Measurements from ENCODE around the gene IST1.

Gene IST1

DNA sequence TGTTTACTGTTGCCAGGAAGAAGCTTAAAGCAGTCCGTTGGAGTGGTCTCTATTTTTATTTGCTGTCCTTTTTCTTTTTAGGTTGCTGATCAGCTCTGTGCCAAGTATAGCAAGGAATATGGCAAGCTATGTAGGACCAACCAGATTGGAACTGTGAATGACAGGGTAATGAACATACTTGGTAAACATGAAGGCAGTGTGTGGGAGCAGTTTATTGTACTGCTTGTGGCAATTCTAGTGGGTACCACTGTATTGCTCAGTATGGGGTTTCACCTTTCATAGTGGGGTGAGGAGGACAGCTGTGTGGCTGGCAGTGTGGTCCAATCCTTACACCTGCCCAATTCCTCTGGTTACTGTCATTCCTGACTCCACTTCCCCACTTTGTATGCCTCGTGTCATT is 25.3 kb downstream of the IST1 start:
- Histone ChIP-seq H3K9ac (ENCODE audit: low read length) (no peak overlapping the region), H3K9me3 (ENCODE audit: control insufficient read depth, low read length) (peaks cover 6% of the 10 kb centered on the region), H3K4me3 (ENCODE audit: low read length) (no peak overlapping the region), H3K27me3 (replicated peaks; ENCODE audit: control insufficient read depth, insufficient read depth, low read length) (no peaks in the 10 kb centered on the region), H3K4me1 (ENCODE audit: control insufficient read depth, insufficient read depth, low read length) (peaks cover 50% of the 10 kb centered on the region), H3K36me3 (ENCODE audit: control insufficient read depth, insufficient read depth, low read length, severe bottlenecking) (peaks cover 91% of the 10 kb centered on the region)
- no peak for DNase-seq (ENCODE audit: low read depth)

DNA sequence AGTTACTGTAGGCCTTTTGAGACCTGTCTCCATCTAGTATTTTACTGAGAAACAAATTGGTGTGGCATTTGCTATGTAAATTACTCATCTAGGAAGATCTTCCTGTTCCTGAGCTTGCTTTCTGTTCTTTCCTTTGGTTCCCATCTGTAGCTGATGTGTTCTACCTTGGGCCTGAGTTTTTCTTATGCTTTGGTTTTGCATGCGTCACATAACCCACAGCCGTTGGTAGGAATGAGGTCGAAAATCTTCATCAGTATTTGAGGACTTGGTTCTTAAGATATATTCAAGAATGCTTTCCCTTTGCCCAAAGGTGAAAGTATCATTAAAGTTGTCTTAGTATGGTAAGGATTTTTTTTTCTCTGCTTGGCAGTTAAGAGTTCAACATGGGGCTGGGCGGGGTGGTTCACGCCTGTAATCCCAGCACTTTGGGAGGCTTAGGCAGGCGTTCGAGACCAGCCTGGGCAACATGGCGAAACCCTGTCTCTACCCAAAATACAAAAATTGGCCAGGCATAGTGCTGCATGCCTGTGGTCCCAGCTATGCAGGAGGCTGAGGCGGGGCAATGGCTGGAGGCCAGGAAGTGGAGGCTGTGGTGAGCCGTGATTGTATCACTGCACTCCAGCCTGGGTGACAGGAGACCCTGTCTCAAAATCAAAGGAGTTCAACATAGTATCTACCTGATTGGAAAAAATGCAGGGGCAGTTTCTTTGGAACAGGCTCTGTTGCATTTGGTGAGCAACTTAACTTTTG is 28.8 kb downstream of the IST1 start:
- Histone ChIP-seq H3K36me3 (ENCODE audit: control insufficient read depth, insufficient read depth, low read length, severe bottlenecking) (peaks cover 91% of the 10 kb centered on the region), H3K9me3 (ENCODE audit: control insufficient read depth, low read length) (peaks cover 6% of the 10 kb centered on the region), H3K9ac (ENCODE audit: low read length) (no peak overlapping the region), H3K4me3 (ENCODE audit: low read length) (no peak overlapping the region), H3K27me3 (replicated peaks; ENCODE audit: control insufficient read depth, insufficient read depth, low read length) (no peaks in the 10 kb centered on the region), H3K4me1 (ENCODE audit: control insufficient read depth, insufficient read depth, low read length) (peaks cover 44% of the 10 kb centered on the region)
- DNase-seq (ENCODE audit: low read depth): peak; percentile 27

DNA sequence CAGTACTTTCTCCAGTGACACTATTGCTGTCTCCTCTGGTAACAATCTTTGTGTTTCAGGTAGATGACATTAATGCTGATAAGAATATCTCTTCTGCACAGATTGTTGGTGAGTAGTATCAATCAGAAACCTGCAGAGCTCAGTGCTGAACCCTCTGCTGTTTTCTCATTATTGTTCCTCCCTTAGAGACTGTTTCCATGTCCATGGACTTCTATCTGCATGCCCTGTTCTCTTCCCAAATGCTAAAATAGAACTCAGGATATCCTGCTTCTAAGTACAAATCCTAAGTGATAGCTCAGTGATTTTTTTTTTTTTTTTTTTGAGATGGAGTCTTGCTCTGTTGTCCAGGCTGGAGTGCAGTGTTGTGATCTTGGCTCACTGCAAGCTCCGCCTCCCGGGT is 29.4 kb downstream of the IST1 start:
- H3K36me3 ChIP-seq (ENCODE audit: control insufficient read depth, insufficient read depth, low read length, severe bottlenecking): peaks cover 85% of the 10 kb centered on the region
- H3K27me3 ChIP-seq (replicated peaks; ENCODE audit: control insufficient read depth, insufficient read depth, low read length): no peaks in the 10 kb centered on the region
- H3K4me3 ChIP-seq (ENCODE audit: low read length): no peak overlapping the region

DNA sequence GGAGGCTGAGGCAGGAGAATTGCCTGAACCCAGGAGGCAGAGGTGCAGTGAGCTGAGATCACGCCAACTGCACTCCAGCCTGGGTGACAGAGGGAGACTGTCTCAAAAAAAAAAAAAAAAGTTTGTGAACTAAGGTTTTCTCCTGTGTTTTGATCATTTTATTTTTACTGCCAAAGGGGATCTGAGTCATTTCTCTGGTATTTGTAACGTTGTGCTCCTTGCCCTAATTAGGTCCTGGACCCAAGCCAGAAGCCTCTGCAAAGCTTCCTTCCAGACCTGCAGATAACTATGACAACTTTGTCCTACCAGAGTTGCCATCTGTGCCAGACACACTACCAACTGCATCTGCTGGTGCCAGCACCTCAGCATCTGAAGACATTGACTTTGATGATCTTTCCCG is 32.1 kb downstream of the IST1 start:
- peak overlapping the region; percentile 64 for H3K9ac ChIP-seq (ENCODE audit: low read length)

More for the DNA sequence above, 29.4 kb downstream of the IST1 start:
- no peak overlapping the region for H3K9ac ChIP-seq (ENCODE audit: low read length)
- H3K9me3 ChIP-seq (ENCODE audit: control insufficient read depth, low read length): peaks cover 3% of the 10 kb centered on the region
- DNase-seq (ENCODE audit: low read depth): no peak
- peaks cover 45% of the 10 kb centered on the region for H3K4me1 ChIP-seq (ENCODE audit: control insufficient read depth, insufficient read depth, low read length)

DNA sequence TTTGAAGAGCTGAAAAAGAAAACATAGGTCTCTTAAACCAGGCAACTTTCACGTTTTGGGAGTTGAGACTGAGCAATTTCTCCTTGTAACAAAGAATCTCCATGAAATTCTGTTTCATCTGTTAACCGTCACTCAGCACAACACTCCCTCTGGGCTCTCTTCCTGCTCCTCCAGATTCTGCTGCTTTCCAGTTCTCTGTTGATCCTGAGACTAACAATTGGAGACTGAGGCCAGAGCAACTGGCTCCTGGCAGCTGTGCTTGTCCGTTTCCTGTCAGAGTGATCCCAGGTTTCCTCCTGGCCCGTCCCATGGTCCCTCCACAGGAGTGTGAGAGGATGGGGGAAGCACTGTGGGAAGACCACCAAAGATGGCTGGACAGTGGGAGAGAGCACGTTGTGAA is 32.5 kb downstream of the IST1 start:
- no peak for DNase-seq (ENCODE audit: low read depth)
- H3K36me3 ChIP-seq (ENCODE audit: control insufficient read depth, insufficient read depth, low read length, severe bottlenecking): peaks cover 79% of the 10 kb centered on the region
- peaks cover 48% of the 10 kb centered on the region for H3K4me1 ChIP-seq (ENCODE audit: control insufficient read depth, insufficient read depth, low read length)

More for the DNA sequence above, 32.1 kb downstream of the IST1 start:
- peaks cover 48% of the 10 kb centered on the region for H3K4me1 ChIP-seq (ENCODE audit: control insufficient read depth, insufficient read depth, low read length)
- peak overlapping the region; percentile 32 for H3K4me3 ChIP-seq (ENCODE audit: low read length)
- peaks cover 79% of the 10 kb centered on the region for H3K36me3 ChIP-seq (ENCODE audit: control insufficient read depth, insufficient read depth, low read length, severe bottlenecking)
- H3K27me3 ChIP-seq (replicated peaks; ENCODE audit: control insufficient read depth, insufficient read depth, low read length): no peaks in the 10 kb centered on the region
- no peaks in the 10 kb centered on the region for H3K9me3 ChIP-seq (ENCODE audit: control insufficient read depth, low read length)
- DNase-seq (ENCODE audit: low read depth): peak; percentile 88

DNA sequence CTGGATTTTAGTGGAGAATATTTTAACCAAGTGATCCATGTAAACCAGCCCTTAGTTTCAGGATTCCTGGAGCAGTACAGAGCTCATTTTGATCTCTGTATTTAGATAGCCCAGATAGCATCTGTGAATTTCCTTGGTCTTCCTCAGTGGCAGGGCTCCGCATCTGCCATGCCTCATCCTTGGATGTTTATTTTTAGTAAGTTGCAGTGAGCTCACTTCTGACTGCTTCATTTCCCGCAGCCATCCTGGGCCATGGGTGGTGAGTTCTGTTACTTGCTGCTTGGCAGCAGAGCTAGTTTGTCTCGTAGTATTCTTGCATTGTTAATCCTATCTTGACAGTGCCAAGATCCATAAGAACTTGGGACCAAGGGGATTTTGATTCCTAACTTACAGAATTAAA is 33.7 kb downstream of the IST1 start:
- Histone ChIP-seq H3K9me3 (ENCODE audit: control insufficient read depth, low read length) (no peaks in the 10 kb centered on the region), H3K4me3 (ENCODE audit: low read length) (peak overlapping the region; percentile 29), H3K4me1 (ENCODE audit: control insufficient read depth, insufficient read depth, low read length) (peaks cover 46% of the 10 kb centered on the region), H3K27me3 (replicated peaks; ENCODE audit: control insufficient read depth, insufficient read depth, low read length) (no peaks in the 10 kb centered on the region), H3K36me3 (ENCODE audit: control insufficient read depth, insufficient read depth, low read length, severe bottlenecking) (peaks cover 79% of the 10 kb centered on the region), H3K9ac (ENCODE audit: low read length) (no peak overlapping the region)
- DNase-seq (ENCODE audit: low read depth): peak; percentile 72

More for the DNA sequence above, 32.5 kb downstream of the IST1 start:
- Histone ChIP-seq H3K27me3 (replicated peaks; ENCODE audit: control insufficient read depth, insufficient read depth, low read length) (no peaks in the 10 kb centered on the region), H3K4me3 (ENCODE audit: low read length) (no peak overlapping the region), H3K9ac (ENCODE audit: low read length) (peak overlapping the region; percentile 64), H3K9me3 (ENCODE audit: control insufficient read depth, low read length) (no peaks in the 10 kb centered on the region)

DNA sequence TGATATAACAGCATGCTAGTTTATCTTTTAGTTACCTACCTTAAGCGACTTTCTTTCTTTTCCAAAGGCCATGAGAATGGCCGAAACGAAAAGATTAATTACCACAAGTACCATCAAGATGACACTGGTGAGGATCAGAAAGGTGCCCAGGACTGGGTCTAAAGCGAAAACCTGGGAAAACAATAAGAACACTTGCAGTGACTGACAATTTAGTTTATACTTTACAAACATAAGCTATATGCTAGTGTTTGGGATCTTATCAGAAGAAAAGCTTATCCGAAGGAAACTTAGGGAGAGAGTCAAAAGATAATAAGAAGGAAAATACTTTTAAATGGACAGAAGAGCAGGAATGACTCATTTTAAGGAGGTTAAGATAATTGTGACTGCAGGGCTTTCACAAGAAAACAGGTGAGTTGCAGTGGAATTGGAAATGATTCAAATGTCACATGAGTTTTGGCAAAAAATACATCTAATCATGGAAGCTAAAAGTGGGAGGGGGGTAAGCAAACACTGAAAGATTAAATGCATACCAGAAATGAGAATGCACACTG is 34.8 kb downstream of the IST1 start:
- no peaks in the 10 kb centered on the region for H3K27me3 ChIP-seq (replicated peaks; ENCODE audit: control insufficient read depth, insufficient read depth, low read length)
- H3K9me3 ChIP-seq (ENCODE audit: control insufficient read depth, low read length): no peaks in the 10 kb centered on the region
- no peak overlapping the region for H3K9ac ChIP-seq (ENCODE audit: low read length)
- H3K4me3 ChIP-seq (ENCODE audit: low read length): no peak overlapping the region
- no peak for DNase-seq (ENCODE audit: low read depth)
- peaks cover 47% of the 10 kb centered on the region for H3K4me1 ChIP-seq (ENCODE audit: control insufficient read depth, insufficient read depth, low read length)
- peaks cover 81% of the 10 kb centered on the region for H3K36me3 ChIP-seq (ENCODE audit: control insufficient read depth, insufficient read depth, low read length, severe bottlenecking)

DNA sequence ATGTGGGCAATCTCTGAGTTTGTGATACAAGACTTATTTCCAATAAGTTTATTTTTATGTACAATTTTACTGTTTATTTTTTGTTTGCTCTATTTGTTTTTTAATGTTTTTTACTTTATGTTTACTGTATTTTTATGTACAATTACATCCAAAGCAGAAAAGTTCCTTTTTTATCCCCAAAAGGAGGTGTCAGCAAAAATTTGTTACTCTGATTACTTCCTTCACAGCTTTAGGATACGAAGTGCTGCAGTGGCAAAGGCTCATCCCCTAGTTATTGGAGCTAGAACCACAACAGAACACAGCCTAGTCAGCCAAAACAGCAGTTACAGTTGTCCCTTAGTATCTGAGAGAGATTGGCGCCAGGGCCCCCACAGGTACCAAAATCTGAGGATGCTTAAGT is 35.7 kb downstream of the IST1 start:
- Histone ChIP-seq H3K9me3 (ENCODE audit: control insufficient read depth, low read length) (no peaks in the 10 kb centered on the region), H3K9ac (ENCODE audit: low read length) (no peak overlapping the region), H3K4me3 (ENCODE audit: low read length) (no peak overlapping the region), H3K27me3 (replicated peaks; ENCODE audit: control insufficient read depth, insufficient read depth, low read length) (no peaks in the 10 kb centered on the region), H3K36me3 (ENCODE audit: control insufficient read depth, insufficient read depth, low read length, severe bottlenecking) (peaks cover 79% of the 10 kb centered on the region), H3K4me1 (ENCODE audit: control insufficient read depth, insufficient read depth, low read length) (peaks cover 47% of the 10 kb centered on the region)
- no peak for DNase-seq (ENCODE audit: low read depth)

- Histone ChIP-seq H3K9me3 (ENCODE audit: control insufficient read depth, low read length) (no peaks in the 10 kb centered on the region), H3K4me3 (ENCODE audit: low read length) (no peak overlapping the region), H3K4me1 (ENCODE audit: control insufficient read depth, insufficient read depth, low read length) (peaks cover 44% of the 10 kb centered on the region), H3K27me3 (replicated peaks; ENCODE audit: control insufficient read depth, insufficient read depth, low read length) (no peaks in the 10 kb centered on the region), H3K9ac (ENCODE audit: low read length) (no peak overlapping the region), H3K36me3 (ENCODE audit: control insufficient read depth, insufficient read depth, low read length, severe bottlenecking) (peaks cover 73% of the 10 kb centered on the region)
- no peak for DNase-seq (ENCODE audit: low read depth)
Observed at GRCh38 chr16:71931599-71931998, 36.3 kb downstream of the IST1 start.

- Histone ChIP-seq H3K9me3 (ENCODE audit: control insufficient read depth, low read length) (no peaks in the 10 kb centered on the region), H3K4me3 (ENCODE audit: low read length) (no peak overlapping the region), H3K9ac (ENCODE audit: low read length) (no peak overlapping the region), H3K4me1 (ENCODE audit: control insufficient read depth, insufficient read depth, low read length) (peaks cover 30% of the 10 kb centered on the region), H3K36me3 (ENCODE audit: control insufficient read depth, insufficient read depth, low read length, severe bottlenecking) (peaks cover 63% of the 10 kb centered on the region), H3K27me3 (replicated peaks; ENCODE audit: control insufficient read depth, insufficient read depth, low read length) (no peaks in the 10 kb centered on the region)
- no peak for DNase-seq (ENCODE audit: low read depth)
Observed at GRCh38 chr16:71933017-71933416, 37.7 kb downstream of the IST1 start.

- Histone ChIP-seq H3K4me1 (ENCODE audit: control insufficient read depth, insufficient read depth, low read length) (peaks cover 19% of the 10 kb centered on the region), H3K4me3 (ENCODE audit: low read length) (no peak overlapping the region), H3K9ac (ENCODE audit: low read length) (peak overlapping the region; percentile 28), H3K9me3 (ENCODE audit: control insufficient read depth, low read length) (no peaks in the 10 kb centered on the region), H3K27me3 (replicated peaks; ENCODE audit: control insufficient read depth, insufficient read depth, low read length) (no peaks in the 10 kb centered on the region), H3K36me3 (ENCODE audit: control insufficient read depth, insufficient read depth, low read length, severe bottlenecking) (peaks cover 57% of the 10 kb centered on the region)
- peak; percentile 19 for DNase-seq (ENCODE audit: low read depth)
Observed at GRCh38 chr16:71933913-71934695, 38.8 kb downstream of the IST1 start.

Measured in adipocyte (in vitro differentiated cells).